ENCODE data around the gene MALT1. TPM values are rescaled to one million over a fixed set of nuclear protein-coding genes. Genes with fewer than 3 reads are reported as not detected.
A peak's percentile ranks its signal among the peaks of the same experiment; 100 is the strongest.

Gene MALT1
- polyA plus RNA-seq, 3 donors = 18.3 to 24.9 (median 23.8) TPM

DNA sequence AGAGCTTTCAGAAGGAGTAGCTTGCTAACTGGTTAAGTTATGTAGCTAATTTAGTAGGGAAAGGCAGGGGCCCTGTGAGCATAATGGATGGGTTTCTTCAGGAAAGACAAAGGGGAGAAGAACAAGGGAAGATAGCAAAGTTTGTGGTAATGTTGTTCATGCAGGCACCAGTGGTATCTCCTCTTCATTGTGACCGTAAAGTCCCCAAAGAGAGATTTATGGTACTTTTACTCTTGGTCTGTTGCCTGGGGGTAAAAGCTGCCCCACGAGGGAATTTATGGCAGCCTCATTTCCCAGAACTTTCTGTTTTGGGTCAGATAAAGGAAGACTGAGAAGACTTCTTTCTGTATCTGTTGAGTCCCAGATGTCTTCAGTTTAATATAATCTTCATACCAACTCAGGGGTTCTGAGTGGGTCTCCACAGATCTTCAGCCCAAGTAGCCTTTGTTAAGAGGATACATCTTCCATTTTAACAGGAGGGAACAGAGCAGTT lies 27.5 kb downstream of the MALT1 start:
- Histone ChIP-seq H3K79me2 (ENCODE audit: insufficient read depth, low read length) (no peaks in the 10 kb centered on the region), H3K9me3 (replicated peaks in 1 of 2; ENCODE audit: control insufficient read depth in 1 of 2, insufficient read depth in 1 of 2, low read length in 2 of 2) (no peaks in the 10 kb centered on the region), H2AFZ (ENCODE audit: insufficient read depth, low read depth, low read length, poor library complexity, severe bottlenecking) (no peak overlapping the region), H3K36me3 (replicated peaks in 1 of 2; ENCODE audit: control insufficient read depth in 1 of 2, insufficient read depth in 2 of 2, low read length in 2 of 2) (peaks cover 73 to 91% of the 10 kb centered on the region in 2 donors), H3K27ac (ENCODE audit: low read depth in 1 of 2, low read length in 2 of 2) (peak overlapping the region in 1 of 2 donors; percentile 36), H4K20me1 (ENCODE audit: insufficient read depth, low read length) (peaks cover 42% of the 10 kb centered on the region), H3K9ac (ENCODE audit: insufficient read depth, low read length, poor library complexity, severe bottlenecking) (no peak overlapping the region), H3K4me3 (replicated peaks in 1 of 3; ENCODE audit: low read depth in 2 of 3, low read length in 3 of 3) (no peak overlapping the region), H3K27me3 (ENCODE audit: control insufficient read depth in 2 of 2, insufficient read depth in 2 of 2, low read length in 2 of 2) (no peaks in the 10 kb centered on the region), H3K4me2 (replicated peaks; ENCODE audit: extremely low read depth, low read length, poor library complexity, severe bottlenecking) (no peak overlapping the region), H3K4me1 (ENCODE audit: control insufficient read depth in 1 of 2, insufficient read depth in 2 of 2, low read length in 2 of 2) (no peaks in the 10 kb centered on the region)
- Mint-ChIP-seq H3K4me3 (no peak overlapping the region), H3K9me3 (no peaks in the 10 kb centered on the region), H3K27me3 (ENCODE audit: low read depth in 3 of 3) (peaks cover 0 to 2% (median 0%) of the 10 kb centered on the region in 3 donors), H3K27ac (no peak overlapping the region), H3K36me3 (peaks cover 60 to 63% of the 10 kb centered on the region in 2 donors), H3K4me1 (no peaks in the 10 kb centered on the region)
- TF ChIP-seq, protein P1, sequence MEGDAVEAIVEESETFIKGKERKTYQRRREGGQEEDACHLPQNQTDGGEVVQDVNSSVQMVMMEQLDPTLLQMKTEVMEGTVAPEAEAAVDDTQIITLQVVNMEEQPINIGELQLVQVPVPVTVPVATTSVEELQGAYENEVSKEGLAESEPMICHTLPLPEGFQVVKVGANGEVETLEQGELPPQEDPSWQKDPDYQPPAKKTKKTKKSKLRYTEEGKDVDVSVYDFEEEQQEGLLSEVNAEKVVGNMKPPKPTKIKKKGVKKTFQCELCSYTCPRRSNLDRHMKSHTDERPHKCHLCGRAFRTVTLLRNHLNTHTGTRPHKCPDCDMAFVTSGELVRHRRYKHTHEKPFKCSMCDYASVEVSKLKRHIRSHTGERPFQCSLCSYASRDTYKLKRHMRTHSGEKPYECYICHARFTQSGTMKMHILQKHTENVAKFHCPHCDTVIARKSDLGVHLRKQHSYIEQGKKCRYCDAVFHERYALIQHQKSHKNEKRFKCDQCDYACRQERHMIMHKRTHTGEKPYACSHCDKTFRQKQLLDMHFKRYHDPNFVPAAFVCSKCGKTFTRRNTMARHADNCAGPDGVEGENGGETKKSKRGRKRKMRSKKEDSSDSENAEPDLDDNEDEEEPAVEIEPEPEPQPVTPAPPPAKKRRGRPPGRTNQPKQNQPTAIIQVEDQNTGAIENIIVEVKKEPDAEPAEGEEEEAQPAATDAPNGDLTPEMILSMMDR (IDR thresholded peaks at IDR 0.05) = no peak
- DNase-seq = no peak
- intact Hi-C loops (cut with micrococcal nuclease) = no loop called here
- 100% methylated on average over 1 of the region's 2 CpGs for WGBS (ENCODE audit: insufficient coverage)

DNA sequence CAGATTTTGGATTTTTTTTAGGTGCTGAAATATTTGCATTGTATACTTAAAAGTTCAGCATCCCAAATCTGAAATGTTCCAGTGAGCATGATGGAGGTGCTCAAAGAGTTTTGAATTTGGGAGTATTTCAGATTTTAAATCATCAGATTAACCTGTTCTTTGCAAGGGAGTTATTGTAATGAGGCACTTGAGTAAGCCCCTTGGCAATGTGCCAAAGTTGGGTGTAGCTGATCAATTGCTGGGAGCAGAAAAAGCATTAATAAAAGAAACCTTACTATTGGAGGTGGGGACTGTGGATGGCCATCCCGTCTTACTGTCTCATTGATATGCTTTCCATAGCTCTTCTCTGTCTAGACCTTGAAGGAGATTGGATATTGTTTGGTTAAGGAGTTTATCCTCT lies 28.3 kb downstream of the MALT1 start:
- WGBS (ENCODE audit: insufficient coverage) = no CpG with 5 or more reads among the region's 1 CpG
- no peak overlapping the region for H3K4me3 ChIP-seq (replicated peaks in 1 of 3; ENCODE audit: low read depth in 2 of 3, low read length in 3 of 3)
- H2AFZ ChIP-seq (ENCODE audit: insufficient read depth, low read depth, low read length, poor library complexity, severe bottlenecking) = no peak overlapping the region
- H3K27ac ChIP-seq (ENCODE audit: low read depth in 1 of 2, low read length in 2 of 2) = no peak overlapping the region
- H3K36me3 ChIP-seq (replicated peaks in 1 of 2; ENCODE audit: control insufficient read depth in 1 of 2, insufficient read depth in 2 of 2, low read length in 2 of 2) = peaks cover 77 to 97% of the 10 kb centered on the region in 2 donors
- no peaks in the 10 kb centered on the region for H3K79me2 ChIP-seq (ENCODE audit: insufficient read depth, low read length)
- no peak for DNase-seq
- H3K9me3 ChIP-seq (replicated peaks in 1 of 2; ENCODE audit: control insufficient read depth in 1 of 2, insufficient read depth in 1 of 2, low read length in 2 of 2) = no peaks in the 10 kb centered on the region
- TF ChIP-seq, protein P1 (IDR thresholded peaks at IDR 0.05) = no peak
- no peak overlapping the region for H3K9ac ChIP-seq (ENCODE audit: insufficient read depth, low read length, poor library complexity, severe bottlenecking)
- H3K27me3 ChIP-seq (ENCODE audit: control insufficient read depth in 2 of 2, insufficient read depth in 2 of 2, low read length in 2 of 2) = no peaks in the 10 kb centered on the region
- peaks cover 34% of the 10 kb centered on the region for H4K20me1 ChIP-seq (ENCODE audit: insufficient read depth, low read length)
- Mint-ChIP-seq H3K9me3 (no peaks in the 10 kb centered on the region), H3K27ac (no peak overlapping the region), H3K4me3 (no peak overlapping the region), H3K27me3 (ENCODE audit: low read depth in 3 of 3) (peaks cover 0 to 2% (median 0%) of the 10 kb centered on the region in 3 donors), H3K4me1 (no peaks in the 10 kb centered on the region), H3K36me3 (peaks cover 62 to 64% of the 10 kb centered on the region in 2 donors)
- intact Hi-C loops (cut with micrococcal nuclease) = no loop called here
- H3K4me1 ChIP-seq (ENCODE audit: control insufficient read depth in 1 of 2, insufficient read depth in 2 of 2, low read length in 2 of 2) = no peaks in the 10 kb centered on the region
- no peak overlapping the region for H3K4me2 ChIP-seq (replicated peaks; ENCODE audit: extremely low read depth, low read length, poor library complexity, severe bottlenecking)

Measured in CD14-positive monocyte (primary cell).